ENCODE data around the gene ATP8A2.

DNA sequence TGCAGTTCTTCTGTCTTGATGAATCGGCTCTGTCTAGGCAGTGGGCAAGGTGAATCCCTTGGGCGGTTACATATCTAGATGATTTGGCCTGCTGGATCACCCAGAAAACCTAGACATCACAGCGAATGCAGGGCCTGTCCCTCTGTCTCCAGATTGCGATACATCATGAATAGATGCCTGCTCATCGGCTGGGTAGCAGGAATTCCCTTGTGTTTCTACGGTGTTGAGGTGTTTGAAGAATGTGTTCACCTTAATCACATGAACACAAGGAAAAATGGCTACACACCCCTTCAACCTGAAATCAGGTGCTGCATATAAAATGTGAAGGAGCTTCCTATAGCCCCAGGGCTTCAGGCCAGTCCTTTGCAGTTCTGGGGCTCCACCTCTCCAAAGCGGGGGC lies 398.8 kb downstream of the ATP8A2 start:
- no peak for TF ChIP-seq RELA (CRISPR knock-in tag; IDR thresholded peaks at IDR 0.05; ENCODE audit: borderline replicate concordance)
- TF ChIP-seq KAT7 (CRISPR knock-in tag; IDR thresholded peaks at IDR 0.05; ENCODE audit: borderline replicate concordance), result no peak

Measured in WTC11 (cell line).